Hepatic stellate cell (primary cell): ENCODE data around the gene MRPL36.
"Not testable (repeated sequence)": the region's sequence is repeated elsewhere in the genome, so short reads cannot be mapped to it uniquely, and the experiment has no call there.

Experiments used
- DNase-seq: peaks from one replicate; pipeline ENCODE4 v3.0.0; 2011; ENCODE audit warnings: low spot score

The MRPL36 gene

DNA sequence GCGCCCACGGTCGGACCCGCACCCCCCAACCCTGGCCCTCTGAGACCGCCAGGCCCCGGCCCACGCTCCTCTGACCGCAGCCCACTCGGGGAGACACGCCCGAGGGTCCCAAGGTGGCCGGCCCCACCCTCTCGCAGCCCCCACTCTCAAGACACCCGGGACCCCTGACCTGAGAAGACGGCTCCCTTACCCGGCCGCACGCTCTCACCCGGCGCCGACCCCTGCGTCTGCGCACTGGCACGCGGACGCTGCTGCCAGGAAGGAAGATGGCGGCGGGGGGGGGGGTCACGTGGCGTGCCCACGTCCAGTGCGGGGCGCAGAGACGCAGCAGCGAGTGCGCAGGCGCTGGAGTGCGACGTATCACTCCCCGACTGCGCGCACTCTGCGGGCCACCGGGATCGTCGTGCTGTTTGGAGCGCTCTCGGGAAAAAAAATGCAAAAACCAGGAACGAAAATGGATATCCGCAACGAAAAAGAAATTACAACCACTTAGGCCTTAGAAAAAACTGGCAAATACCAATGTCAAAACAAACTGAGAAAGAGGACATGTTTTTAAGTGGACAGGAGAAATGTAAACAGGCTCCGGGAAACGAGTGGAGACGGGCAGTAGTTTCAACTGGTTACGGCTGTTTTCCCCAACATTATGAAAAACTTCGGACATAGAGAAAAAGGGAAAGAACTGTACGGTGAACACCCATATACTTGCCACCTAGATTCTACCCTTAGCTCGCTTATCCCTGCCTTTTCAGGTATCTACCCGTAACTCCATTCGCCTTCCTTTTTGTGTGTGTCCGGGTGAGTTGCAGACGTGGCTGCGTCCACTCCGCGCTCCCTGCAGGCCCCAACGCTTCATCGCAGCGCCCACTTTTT is at the start of gene MRPL36:
Gene MRPL36, minus strand, starts transcription at position 236 of the 870 bp plus-strand sequence. CDS start 902 bp downstream, outside the sequence.
- DNase-seq = peak; percentile 97

DNA sequence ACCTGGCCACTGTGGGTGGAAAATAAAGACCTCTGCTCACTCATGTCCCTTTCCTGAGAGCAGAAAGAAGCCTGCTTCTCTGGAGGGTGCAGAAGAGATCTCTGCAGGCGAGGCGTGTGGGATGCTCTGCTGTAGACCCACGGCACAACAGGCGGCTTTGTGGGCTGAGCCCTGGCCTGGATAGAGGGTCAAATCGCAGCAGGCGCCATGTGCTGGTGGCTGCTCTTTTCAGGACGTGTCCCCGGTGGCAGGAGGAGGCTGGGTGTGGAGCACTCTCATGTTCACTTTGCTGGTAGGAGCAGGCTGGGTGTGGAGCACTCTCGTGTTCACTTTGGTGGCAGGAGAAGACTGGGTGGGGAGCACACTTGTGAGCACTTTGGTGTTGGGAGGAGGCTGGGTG is 48.0 kb upstream of the MRPL36 start:
- DNase-seq = no peak

DNA sequence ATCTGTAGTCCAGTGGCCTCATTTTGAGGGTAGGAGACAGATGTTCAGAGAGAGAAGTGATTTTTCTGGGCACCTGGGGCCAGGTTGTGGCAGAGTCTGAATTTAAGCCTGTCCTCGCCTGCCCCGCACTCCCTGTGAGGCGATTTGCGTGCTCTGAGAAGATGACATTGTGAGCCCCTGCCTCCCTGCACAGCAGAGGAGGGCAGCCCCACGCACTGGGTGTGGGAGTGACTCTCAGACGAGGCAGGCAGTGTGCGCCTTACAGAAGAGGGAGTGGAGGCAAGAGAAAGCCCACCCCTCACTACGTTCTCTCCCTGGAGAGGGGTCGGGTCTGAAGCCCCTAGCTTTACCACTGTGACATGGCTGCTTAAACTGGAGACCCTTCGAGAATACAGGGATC is 47.4 kb upstream of the MRPL36 start:
- no peak for DNase-seq

DNA sequence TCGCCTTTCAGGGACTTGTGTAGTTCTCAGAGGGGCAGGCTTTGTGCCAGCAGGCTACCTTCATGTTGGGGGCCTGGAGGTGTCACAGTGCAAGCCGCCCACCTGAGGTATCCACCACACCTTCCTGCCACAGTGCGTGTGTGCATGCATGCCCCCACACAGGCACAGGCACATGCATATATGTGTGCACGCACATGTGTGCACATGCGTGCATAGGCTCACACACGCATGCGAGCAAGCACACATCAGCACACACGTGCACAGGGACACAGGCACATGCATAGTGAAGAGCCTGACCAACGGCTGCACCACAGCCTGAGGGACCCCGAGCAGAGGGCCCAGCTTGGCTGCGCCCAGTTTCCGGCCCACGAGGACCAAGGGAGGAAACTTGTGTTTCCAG is 46.9 kb upstream of the MRPL36 start:
- DNase-seq = no peak

DNA sequence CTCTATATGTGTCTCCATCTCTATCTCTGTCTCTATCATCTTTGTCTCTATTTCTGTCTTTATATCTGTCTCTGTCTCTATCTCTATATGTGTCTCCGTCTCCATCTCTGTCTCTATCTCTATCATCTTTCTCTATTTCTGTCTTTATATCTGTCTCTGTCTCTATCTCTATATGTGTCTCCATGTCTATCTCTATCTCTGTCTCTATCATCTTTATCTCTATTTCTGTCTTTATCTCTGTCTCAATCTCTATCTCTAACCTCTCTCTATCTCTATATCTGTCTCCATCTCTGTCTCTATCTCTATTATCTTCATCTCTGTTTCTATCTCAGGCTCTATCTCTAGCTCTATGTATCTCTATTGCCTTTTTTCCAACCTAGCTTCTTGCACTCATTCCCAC is 46.1 kb upstream of the MRPL36 start:
- DNase-seq = no peak

DNA sequence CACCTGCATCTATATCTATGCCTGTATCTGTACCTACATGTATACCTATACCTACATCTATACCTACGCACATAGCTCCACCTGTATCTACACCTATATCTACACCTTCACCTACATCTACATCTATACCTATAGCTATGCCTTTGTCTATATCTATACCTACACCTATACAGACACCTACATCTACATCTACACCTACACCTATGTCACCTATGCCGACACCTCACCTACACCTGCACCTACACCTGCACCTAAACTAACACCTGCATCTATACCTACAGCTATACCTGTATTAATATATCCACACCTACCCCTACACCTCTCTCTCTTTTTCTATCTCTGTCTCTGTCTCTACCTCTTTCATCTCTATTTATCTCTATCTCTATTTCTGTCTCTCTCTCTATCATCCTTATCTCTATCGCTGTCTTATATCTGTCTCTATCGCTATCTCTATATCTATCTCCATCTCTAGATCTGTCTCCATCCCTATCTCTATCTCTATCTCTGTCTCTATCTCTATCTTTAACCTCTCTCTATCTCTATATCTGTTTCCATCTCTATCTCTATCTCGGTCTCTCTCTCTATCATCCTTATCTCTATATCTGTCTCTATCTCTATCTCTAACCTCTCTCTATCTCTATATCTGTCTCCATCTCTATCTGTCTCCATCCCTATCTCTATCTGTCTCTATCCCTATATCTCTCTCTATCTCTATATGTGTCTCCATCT is 45.2 kb upstream of the MRPL36 start:
- DNase-seq = no peak

DNA sequence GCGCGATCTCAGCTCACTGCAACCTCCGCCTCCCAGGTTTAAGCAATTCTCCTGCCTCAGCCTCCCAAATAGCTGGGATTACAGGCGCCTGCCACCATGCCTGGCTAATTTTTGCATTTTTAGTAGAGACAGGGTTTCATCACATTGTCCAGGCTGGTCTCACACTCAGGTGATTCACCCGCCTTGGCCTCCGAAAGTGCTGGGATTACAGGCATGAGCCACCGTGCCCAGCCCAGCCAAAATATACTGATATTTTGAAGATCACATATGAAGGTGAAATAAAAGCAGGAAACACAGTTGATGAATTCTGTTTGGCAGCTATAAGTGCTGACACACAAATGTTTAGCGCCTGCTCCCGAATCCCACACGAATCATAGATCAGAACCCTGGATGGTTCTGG is 44.1 kb upstream of the MRPL36 start:
- DNase-seq = not testable (repeated sequence)

DNA sequence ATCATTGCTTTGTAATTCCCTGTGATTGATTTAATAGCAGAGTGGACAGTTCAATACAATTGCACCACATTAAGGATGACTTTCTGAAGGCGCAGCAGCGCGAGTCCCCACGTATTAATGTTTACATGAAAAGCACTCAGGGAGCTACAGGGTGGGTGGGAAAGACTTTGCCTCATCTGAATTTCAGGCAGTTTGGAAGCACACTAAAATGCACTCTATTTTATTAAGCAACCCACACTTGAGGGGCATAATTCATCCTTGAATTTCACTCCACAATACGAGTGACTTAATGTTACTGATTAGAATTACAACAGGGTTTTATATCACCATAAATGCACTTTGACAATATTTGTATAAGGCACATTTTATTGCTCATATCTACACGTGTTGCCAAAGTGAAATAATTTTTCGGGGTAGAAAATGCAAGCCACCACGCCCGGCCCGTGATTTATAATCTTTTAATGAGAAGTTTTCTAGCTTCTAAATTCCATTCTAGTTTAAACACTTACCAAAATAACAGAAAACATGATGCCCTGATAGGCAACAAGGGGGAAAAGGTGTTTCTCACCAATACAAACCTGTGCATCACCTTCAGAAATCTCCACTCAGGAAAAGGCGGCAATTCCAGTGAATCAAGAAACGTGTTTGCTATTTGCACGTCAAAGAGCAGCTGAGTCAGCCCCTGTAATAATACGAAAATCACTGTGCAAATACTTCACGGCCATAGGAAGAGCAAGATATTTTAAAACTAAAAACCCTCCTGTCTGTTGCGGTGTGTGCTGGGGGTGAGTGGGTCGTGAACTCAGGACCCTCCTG is 42.6 kb upstream of the MRPL36 start:
- no peak for DNase-seq

DNA sequence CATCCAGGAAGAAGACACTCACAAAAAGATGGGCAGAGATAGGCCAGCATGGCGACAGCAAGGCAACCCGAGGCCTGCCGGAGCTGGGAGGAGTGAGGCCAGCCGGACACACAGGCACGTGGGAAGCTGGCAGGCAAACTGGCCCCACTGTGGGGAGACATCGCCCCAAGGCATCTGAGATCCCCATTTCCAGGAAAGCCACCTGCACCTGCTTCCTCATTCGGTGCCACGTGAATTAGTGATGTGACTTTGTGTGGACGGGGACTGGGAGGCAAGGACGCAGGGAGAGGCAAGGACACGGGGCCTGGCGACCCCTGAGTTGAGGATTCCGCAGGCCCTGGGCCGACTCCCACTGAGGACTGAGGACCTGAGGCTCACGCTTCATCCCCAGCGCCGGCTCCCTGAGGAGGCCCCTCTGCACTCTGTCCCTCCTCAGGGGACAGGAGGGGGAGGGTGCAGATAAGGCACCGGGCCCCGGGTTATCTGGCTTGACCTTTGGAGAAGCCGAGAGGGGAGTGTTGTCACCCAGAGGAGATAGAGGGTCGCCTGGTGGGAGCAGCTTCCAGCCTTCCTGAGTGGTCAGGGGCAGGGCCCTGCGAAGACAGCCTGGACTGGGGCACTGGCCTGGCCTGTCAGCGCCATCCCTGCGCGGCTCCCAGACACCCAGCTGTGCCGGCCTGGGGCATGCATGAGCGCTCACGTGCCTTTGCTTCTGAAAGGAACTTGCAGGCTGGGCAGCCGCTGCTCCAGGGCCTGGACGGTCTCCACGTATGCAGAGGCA is 41.3 kb upstream of the MRPL36 start:
- no peak for DNase-seq

DNA sequence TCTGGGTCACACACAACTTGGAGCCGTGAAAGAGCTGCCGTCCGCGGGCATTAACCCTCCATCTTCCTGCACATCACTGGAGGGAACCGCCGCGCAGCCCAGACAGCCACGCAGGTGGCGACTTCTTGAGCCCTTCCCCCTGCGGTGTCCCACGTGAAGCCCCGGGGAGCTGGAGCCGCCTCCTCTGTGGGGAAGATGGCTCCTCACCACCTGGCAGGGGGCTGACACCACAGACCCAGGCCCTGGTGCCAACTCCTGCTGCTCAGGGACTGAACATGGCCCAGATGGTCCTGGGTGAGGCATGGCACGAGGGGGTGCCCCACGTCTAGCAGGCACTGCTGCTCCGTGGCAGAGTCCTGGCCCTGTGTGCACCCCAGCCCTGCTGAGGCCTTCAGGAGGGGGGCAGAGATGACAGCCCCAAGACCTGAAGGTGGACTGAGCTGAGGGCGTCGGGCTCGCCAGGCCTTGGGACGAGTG is 40.5 kb upstream of the MRPL36 start:
- DNase-seq = no peak

DNA sequence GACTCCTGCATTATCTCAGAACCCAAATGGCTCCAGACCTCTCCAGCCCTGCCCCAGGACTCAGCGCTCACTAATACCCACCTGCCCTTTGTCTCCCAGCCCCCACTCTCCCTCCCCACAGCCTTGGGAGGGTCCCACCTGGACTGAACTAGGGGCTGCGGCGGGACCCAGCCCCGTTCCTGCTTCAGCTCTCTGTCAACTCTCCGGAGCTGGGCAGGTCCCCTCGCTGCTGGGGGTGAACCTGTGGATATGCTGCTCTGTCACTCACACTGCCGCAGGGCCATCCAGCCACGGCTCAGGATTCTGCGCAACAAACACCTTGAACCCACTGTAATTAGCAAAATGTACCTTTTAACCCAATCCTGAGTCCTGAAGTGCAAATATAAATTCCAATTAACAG is 38.4 kb upstream of the MRPL36 start:
- DNase-seq = no peak

DNA sequence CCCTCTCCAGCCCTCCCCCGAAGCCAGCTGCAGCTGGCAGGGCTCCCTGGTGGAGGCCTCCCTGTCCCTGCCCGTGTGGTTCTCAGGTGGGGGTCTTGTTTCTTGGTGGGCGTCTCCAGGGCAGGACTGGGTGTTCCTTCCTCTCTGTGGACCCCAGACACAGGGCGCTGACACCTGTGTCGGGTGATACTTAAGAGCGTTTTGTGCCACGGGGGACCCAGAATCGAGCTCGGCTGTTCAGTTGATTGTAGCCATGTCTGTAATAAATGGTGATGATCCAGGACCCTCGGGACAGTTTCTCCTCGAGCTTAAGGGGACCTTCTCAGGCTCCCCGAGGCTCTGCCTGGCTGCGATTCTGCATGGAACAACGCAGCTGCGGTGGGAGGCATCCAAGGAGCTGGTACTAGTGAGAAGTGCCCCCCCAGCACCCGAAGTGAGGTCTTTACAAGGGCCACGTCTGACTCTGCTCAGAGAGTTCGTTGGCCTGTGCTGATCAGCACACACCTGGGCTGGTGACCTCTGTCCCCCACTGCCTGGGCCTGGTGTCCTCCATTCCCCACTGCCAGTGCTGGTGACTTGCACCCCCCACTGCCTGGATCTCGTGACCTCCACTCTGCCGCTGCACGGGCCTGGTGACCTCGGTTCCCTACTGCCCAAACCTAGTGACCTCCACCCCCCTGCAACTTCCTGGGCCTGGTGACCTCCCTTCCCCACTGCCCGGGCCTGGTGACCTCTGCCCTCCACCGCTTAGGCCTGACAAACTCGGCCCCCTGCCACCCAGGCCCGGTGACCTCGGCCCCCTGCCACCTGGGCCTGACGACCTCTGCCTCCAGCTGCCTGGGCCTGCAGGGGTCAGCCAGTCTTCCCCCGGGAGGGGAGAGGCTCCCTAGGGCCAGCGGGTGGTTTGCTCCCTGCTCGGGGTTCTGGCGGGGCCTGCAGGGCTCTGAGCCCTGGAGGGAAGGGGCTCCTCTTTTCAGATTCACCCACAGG is 37.5 kb upstream of the MRPL36 start:
- DNase-seq = no peak

DNA sequence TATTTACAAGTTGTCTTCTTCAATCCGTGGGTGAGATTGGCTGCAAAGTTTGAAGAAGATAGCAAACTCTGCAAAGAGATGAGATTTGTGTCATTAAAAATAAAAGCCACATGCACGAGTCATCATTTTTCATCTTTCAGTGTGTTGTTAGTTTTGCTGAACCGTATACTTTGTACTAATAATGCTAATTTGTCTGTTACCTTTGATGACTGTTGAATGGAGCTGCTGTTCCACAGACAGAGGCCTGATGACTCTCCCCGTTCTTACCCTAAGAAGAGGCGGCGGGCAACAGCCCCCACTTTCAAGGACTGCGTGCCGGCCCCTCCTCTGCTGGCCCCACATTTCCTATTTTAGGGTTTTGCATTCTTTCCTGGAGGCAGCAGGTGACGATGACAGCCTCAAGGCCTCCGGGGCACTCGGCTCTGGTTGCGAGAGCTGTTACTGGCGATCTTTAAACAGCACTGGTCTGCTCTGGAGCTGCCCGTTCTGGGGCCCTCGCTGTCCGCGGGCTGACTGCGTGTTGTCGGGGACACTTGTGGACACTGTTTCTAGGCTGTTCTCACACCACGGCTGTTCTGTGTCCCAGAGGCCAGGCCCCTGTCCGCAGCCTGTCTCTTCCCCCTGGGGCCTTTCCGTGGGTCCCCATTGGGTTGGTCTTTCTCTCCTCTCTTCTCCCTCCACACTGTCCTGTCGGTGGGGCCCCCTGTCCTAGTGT is 36.7 kb upstream of the MRPL36 start:
- no peak for DNase-seq

DNA sequence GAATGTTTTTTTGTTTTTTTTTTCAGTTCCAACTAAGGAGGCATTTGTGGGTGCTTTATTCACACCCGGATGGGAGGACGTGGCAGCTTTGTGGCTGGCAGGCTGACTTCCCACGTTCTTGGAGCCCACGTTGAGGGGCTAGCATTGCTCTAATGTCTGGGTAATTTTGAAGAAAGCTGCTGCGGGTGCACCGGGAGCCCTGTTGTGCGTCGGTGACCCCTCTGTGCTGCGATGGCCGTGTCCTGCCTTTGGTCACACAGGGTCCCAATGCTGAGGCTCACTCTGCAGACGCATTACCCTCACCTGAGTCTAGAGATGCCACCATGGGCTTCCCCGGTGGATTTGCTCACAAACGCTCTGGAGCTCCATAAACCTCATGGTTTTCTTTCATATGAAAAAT is 35.8 kb upstream of the MRPL36 start:
- DNase-seq = no peak

DNA sequence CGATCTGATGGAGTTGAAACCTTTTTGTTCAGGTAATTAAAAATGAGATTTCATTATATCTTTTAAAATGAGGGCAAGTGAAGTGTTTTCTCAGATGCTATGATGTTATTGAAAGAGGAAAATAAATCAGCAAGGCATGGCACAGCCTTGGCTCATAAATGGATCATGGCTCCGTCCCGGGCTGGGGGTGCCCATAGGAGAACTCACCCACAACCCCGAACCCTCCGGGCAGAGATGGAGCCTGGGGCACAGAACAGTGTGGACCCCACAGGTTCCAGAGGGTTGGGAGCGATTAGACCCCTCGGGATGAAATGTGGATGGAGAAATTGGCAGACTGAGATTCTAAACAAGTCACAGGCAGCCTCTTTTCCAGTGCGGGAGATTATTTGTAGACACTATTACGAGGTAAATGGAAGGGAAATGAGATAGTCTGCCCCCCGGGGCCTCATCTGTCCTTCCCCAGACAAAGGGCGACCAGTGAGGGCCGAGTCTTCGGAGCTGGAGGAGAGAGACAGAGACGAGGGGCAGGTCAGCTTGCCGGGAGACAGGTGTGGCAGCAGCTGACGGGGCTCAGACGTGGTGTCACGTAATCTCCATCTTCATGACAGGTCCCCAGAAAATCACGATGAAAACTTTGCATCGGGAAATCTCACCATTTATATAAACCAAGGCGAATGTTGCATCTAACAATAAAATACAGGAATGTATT is 35.2 kb upstream of the MRPL36 start:
- no peak for DNase-seq

DNA sequence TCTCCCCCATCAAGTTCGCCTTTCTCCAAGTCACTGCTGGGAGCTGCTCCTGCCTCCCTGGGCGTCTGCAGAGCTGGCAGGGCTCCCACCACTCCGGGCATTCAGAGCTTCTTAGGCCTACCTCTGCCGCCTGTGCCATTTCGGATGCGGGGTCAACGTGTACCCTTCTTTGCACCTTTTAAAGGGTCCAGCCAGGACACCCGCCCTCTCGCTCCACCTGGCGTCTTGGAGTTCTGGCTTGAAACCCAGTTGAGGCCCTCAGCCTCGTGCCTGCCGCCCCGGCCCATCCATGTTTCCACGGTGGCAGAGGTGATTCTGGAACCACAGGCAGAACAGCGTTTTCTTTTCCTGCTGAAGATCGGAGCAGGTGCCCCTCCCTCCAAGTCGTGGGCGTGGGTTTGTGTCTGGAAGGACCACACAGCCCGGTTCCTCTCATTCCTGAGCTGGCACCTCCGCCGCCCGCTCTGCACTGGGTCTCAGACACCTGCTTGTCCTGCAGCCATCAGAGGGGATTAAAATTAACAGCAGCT is 34.5 kb upstream of the MRPL36 start:
- no peak for DNase-seq

DNA sequence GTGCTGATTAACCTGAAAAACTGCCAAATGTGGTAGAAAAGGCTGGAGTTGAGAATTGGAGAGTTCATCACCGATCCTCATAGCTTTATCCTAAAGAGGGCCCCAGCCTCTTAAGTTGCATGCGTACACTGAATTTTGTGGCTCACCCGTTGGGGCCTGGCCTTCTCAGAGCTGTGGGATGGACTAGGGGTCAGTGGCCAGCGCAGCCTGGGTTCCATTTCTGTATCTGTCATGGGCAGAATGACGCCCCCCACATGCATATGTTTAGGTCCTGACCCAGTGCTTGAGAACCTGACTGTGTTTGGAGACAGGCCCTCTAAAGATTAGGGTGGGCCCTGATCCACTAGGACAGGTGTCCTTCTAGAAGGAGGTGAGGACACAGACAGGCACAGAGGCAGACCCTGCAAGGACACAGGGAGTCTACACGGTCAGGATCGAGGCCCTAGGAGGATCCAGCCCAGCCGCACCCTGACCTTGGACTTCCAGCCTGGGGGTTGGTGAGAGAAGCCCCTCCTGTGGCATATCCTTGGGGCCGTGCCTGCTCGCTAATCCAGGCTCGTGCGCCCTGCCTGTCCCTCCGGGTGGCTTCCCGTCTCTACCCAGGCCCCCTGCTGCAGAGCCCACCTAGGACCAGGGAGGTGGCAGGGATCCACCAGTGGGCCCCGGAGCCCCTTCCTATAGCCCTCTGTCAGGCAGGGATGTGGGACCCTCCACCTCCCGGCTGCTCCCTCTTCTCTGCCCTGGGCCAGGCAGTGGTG is 33.8 kb upstream of the MRPL36 start:
- no peak for DNase-seq
